ENCODE results near the gene NCKAP5. TPM values are rescaled to one million over a fixed set of nuclear protein-coding genes. Genes with fewer than 3 reads are reported as not detected.

NCKAP5 gene
- total and polyA plus RNA-seq, 2 of the 8 experiments (the other 6 are each of a cell fraction or from before 2014, with no cell fraction given): 0.27 to 0.86 TPM

DNA sequence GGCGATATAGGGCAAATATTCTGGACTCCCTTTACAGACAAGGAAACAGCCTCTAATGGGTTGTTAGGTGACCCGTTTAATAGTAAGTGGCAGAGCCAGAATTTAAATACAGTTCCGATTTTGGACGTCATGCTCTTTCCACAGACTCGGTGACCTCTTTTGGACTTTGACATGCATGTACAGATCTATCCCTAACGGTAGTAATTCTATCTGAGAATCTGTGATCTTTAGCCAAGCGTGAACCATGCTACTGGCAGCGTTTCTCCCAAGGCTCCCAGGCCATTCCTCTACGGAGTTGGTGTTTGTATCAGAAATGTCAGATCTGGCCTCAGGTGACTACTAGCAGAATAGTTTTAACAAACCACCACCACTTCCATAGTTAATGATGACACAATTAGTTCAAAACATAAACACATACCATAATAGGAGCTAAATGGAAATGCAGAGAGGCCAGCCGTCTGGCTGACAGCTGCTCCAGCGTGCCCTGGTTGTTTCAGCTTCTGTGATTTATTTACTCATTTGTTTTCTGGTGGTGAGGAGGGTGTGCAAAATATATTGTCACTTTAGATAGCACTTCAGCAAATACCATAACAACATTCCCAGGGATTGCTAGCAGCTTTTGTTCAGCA, 593.7 kb downstream of the NCKAP5 start:
- Histone ChIP-seq H3K4me1 (replicated peaks in 1 of 4; ENCODE audit: control insufficient read depth in 3 of 4, insufficient read depth in 4 of 4, low read length in 3 of 4) (no peaks in the 10 kb centered on the region), H2AFZ (ENCODE audit: low read length) (no peak overlapping the region), H4K8ac (ENCODE audit: extremely low read depth, insufficient read depth, low read length) (peak overlapping the region; percentile 23; the same call in 1 of the 2 replicates), H2AK5ac (ENCODE audit: low read depth, low read length) (no peak overlapping the region), H3K9me3 (ENCODE audit: insufficient read depth in 2 of 2, low read depth in 1 of 2, low read length in 1 of 2) (no peaks in the 10 kb centered on the region), H3K27me3 (replicated peaks in 1 of 4; ENCODE audit: control insufficient read depth in 3 of 4, extremely low read depth in 1 of 4, insufficient read depth in 3 of 4, low read length in 3 of 4) (no peaks in the 10 kb centered on the region), H3K18ac (ENCODE audit: extremely low read depth, low read length) (no peak overlapping the region), H3K23ac (ENCODE audit: insufficient read length) (no peak overlapping the region), H3K4me2 (ENCODE audit: insufficient read depth in 1 of 2, low read depth in 2 of 2, low read length in 2 of 2) (no peak overlapping the region), H3K14ac (ENCODE audit: insufficient read length) (no peak overlapping the region), H2BK120ac (replicated peaks; ENCODE audit: low read depth, low read length) (no peak overlapping the region), H3K36me3 (ENCODE audit: control insufficient read depth in 2 of 4, insufficient read depth in 4 of 4, low read length in 3 of 4) (no peaks in the 10 kb centered on the region), H2BK5ac (ENCODE audit: low read depth, low read length) (no peak overlapping the region), H3K23me2 (ENCODE audit: low read depth, low read length) (no peaks in the 10 kb centered on the region), H3K56ac (replicated peaks; ENCODE audit: insufficient read length, low read depth, low read length) (no peak overlapping the region), H3K79me1 (ENCODE audit: low read depth, low read length) (no peaks in the 10 kb centered on the region), H2BK20ac (ENCODE audit: low read length) (no peak overlapping the region), H4K91ac (replicated peaks; ENCODE audit: insufficient read length, low read length) (no peak overlapping the region), H3K4ac (replicated peaks; ENCODE audit: insufficient read length, low read depth, low read length) (no peak overlapping the region), H4K20me1 (replicated peaks in 1 of 2; ENCODE audit: control insufficient read depth in 1 of 2, insufficient read depth in 2 of 2, low read length in 2 of 2) (peaks cover 0 to 1% of the 10 kb centered on the region in 2 experiments), H2BK12ac (ENCODE audit: low read depth, low read length) (no peak overlapping the region), H2BK15ac (ENCODE audit: low read length) (no peak overlapping the region), H3K4me3 (ENCODE audit: extremely low read depth in 1 of 4, insufficient read depth in 2 of 4, low read depth in 3 of 4, low read length in 4 of 4) (no peak overlapping the region), H3K9ac (replicated peaks in 1 of 4; ENCODE audit: extremely low read depth in 1 of 4, low read depth in 3 of 4, low read length in 3 of 4) (no peak overlapping the region), H3K79me2 (ENCODE audit: control insufficient read depth in 1 of 2, insufficient read depth in 2 of 2, low read length in 2 of 2) (no peaks in the 10 kb centered on the region), H4K5ac (ENCODE audit: insufficient read length, low read depth, low read length) (no peak overlapping the region), H3K27ac (ENCODE audit: low read depth, low read length) (no peak overlapping the region)
- no peak for DNase-seq (ENCODE audit: low read depth in 1 of 2, low spot score in 2 of 2)
- ChIA-PET POLR2A (ENCODE audit: partially characterized antibody) (no interaction called here), CTCF (ENCODE audit: partially characterized antibody) (interaction anchor here (0.6 kb wide), 1 partner anchor 116 kb away, joined by 4 read pairs; no protein-coding TSS in a partner anchor)
- FAIRE-seq: no peak
- 92% methylated on average over 11 of the region's 11 CpGs; no CpG with 5 or more reads in 1 of the 2 experiments for WGBS, 2 experiments (ENCODE audit: extremely low coverage in 1 of 2, insufficient coverage in 1 of 2, insufficient read length in 1 of 2, insufficient replicate concordance in 2 of 2, low coverage in 1 of 2, low lambda C conversion rate in 2 of 2, missing lambda C conversion rate in 1 of 2)
- no peak for TF ChIP-seq SP4 (IDR thresholded peaks at IDR 0.05; ENCODE audit: low read length)
- TF ChIP-seq, protein P1, sequence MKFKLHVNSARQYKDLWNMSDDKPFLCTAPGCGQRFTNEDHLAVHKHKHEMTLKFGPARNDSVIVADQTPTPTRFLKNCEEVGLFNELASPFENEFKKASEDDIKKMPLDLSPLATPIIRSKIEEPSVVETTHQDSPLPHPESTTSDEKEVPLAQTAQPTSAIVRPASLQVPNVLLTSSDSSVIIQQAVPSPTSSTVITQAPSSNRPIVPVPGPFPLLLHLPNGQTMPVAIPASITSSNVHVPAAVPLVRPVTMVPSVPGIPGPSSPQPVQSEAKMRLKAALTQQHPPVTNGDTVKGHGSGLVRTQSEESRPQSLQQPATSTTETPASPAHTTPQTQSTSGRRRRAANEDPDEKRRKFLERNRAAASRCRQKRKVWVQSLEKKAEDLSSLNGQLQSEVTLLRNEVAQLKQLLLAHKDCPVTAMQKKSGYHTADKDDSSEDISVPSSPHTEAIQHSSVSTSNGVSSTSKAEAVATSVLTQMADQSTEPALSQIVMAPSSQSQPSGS (IDR thresholded peaks at IDR 0.05; ENCODE audit: low read length): no peak
- TF ChIP-seq NRF1 (IDR thresholded peaks at IDR 0.05; ENCODE audit: low read depth, low read length): no peak
- no peak for TF ChIP-seq GABPA (IDR thresholded peaks at IDR 0.05; ENCODE audit: borderline replicate concordance, insufficient read depth, low read length)
- no peak for TF ChIP-seq JUN (IDR thresholded peaks at IDR 0.05; ENCODE audit: low read depth, low read length)
- TF ChIP-seq ZNF274 (IDR thresholded peaks at IDR 0.05; ENCODE audit: borderline replicate concordance, extremely low read depth, low read length): no peak
- no peak for TF ChIP-seq SP2 (IDR thresholded peaks at IDR 0.05; ENCODE audit: low read length)
- no peak for TF ChIP-seq RBBP5 (IDR thresholded peaks at IDR 0.05; ENCODE audit: borderline replicate concordance, low read depth, low read length)
